Testis (tissue), 3 donors: Measurements from ENCODE around the gene SENP2. TPM values are rescaled to one million over a fixed set of nuclear protein-coding genes. Genes with fewer than 3 reads are reported as not detected.
"Not testable (repeated sequence)": the region's sequence is repeated elsewhere in the genome, so short reads cannot be mapped to it uniquely, and the experiment has no call there.

Experiments used
- DNase-seq: peaks from one replicate; pipeline ENCODE4 v3.0.0-alpha.2; 2019
- H3K27ac ChIP-seq, 2 donors: fragments of 200-600 bp; sonication (generic); one replicate each; pipeline ENCODE4 v1.5.1; 2019
- H3K27me3 ChIP-seq: fragments of 200-600 bp; sonication (generic); one replicate; pipeline ENCODE4 v1.5.1; 2019
- H3K36me3 ChIP-seq: fragments of 200-600 bp; sonication (generic); one replicate; pipeline ENCODE4 v1.5.1; 2017; ENCODE audit warnings: low read depth; ENCODE audit errors: missing control alignments
- H3K4me1 ChIP-seq: fragments of 200-600 bp; sonication (generic); one replicate; pipeline ENCODE4 v1.5.1; 2019
- H3K4me3 ChIP-seq, 2 donors: fragments of 200-600 bp; sonication (generic); one replicate each; pipeline ENCODE4 v1.5.1; 2017 to 2019
- H3K9me3 ChIP-seq: fragments of 200-600 bp; sonication (generic); one replicate; pipeline ENCODE4 v1.5.1; 2017
- CTCF ChIP-seq, 3 experiments: fragments of 450-650 bp in 2 of 3; fragments of 200-600 bp in 1 of 3; sonication (generic) in 1 of 3; IDR thresholded peaks; one replicate each; pipeline ENCODE4 v1.5.1; 2016 to 2019; ENCODE audit warnings: antibody characterized with exemption in 3 of 3, mild to moderate bottlenecking in 2 of 3, moderate library complexity in 1 of 3
- POLR2A ChIP-seq: fragments of 450-650 bp; IDR thresholded peaks from one replicate; pipeline ENCODE4 v1.6.1; 2017; ENCODE audit warnings: antibody characterized with exemption, mild to moderate bottlenecking, moderate library complexity
- WGBS, 2 donors: methylation state at CpG; one replicate each; pipeline ENCODE4 v1.1.5; 2018; 5-methylcytosine and 5-hydroxymethylcytosine counted together
- intact Hi-C: fragments of 100-400 bp; cut with DNase I; formaldehyde crosslinking; loops from one replicate; pipeline ENCODE4 v1.15.1; 2023; ENCODE audit warnings: low total_unique reads
- polyA plus RNA-seq: library from polyadenylated mRNA; stranded (reverse); fragments of 350-450 nt; fragmentation: Illumina TruSeq; extraction: RNeasy Lipid Tissue Mini Kit (QIAGEN cat#74804); gene quantifications from one replicate; pipeline ENCODE4 v1.2.3, GENCODE V29; 2014; ENCODE audit warnings: low read depth, low replicate concordance; ENCODE audit not compliant: insufficient read depth
- total RNA-seq, 2 donors: library from RNA; depleted of rRNA; stranded (reverse); fragments of >200 nt; gene quantifications; one replicate each; pipeline ENCODE4 v1.2.3, GENCODE V29; 2016

The SENP2 gene
- total and polyA plus RNA-seq, 3 donors from 2014 or later = 56.7 to 146 (median 88.1) TPM

GRCh38 chr3:185640308-185640707 is 54.2 kb downstream of the SENP2 start:
- Histone ChIP-seq H3K27ac (no peak overlapping the region), H3K4me3 (no peak overlapping the region), H3K4me1 (no peaks in the 10 kb centered on the region), H3K36me3 (no peaks in the 10 kb centered on the region), H3K27me3 (no peaks in the 10 kb centered on the region), H3K9me3 (no peaks in the 10 kb centered on the region)
- intact Hi-C loops = no loop called here
- no peak for DNase-seq
- WGBS, 2 donors = 68 to 76% methylated on average over 2 of the region's 2 CpGs
- TF ChIP-seq POLR2A (no peak), CTCF (IDR thresholded peaks at IDR 0.05) (no peak)

DNA sequence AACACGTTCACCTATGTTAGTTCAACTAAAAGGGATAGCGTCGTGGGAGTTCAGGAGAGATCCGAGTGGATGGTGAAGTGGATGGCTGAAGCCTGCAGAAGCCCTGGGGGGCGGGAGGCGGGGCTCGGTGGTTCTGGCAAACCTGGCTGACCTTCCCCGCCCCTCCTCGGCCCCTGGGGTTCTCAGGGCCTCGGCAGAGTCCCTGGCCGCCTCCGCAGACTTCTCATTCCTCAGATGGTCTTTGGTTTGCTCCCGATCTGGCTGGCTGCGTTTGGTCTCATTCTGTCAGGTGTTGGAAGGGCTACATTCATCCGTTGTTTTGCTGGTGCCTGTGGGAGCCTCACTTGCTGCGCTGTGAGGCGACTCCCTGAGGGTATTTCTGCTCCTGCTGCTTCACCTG is 59.1 kb downstream of the SENP2 start:
- H3K27me3 ChIP-seq, H3K4me1 ChIP-seq, DNase-seq, intact Hi-C loops, H3K36me3 ChIP-seq, H3K4me3 ChIP-seq, H3K9me3 ChIP-seq, H3K27ac ChIP-seq: not testable (repeated sequence)
- WGBS, 2 donors = 73 to 84% methylated on average over 17 of the region's 17 CpGs

GRCh38 chr3:185645596-185646381 is 59.7 kb downstream of the SENP2 start:
- Histone ChIP-seq H3K4me1 (no peaks in the 10 kb centered on the region), H3K9me3 (no peaks in the 10 kb centered on the region), H3K27me3 (no peaks in the 10 kb centered on the region), H3K36me3 (no peaks in the 10 kb centered on the region), H3K4me3 (no peak overlapping the region), H3K27ac (no peak overlapping the region)
- intact Hi-C loops = no loop called here
- WGBS, 2 donors = 59 to 69% methylated on average over 8 to 16 of the region's 16 CpGs
- no peak for TF ChIP-seq CTCF (IDR thresholded peaks at IDR 0.05)
- TF ChIP-seq POLR2A = no peak
- peak; percentile 50 for DNase-seq

DNA sequence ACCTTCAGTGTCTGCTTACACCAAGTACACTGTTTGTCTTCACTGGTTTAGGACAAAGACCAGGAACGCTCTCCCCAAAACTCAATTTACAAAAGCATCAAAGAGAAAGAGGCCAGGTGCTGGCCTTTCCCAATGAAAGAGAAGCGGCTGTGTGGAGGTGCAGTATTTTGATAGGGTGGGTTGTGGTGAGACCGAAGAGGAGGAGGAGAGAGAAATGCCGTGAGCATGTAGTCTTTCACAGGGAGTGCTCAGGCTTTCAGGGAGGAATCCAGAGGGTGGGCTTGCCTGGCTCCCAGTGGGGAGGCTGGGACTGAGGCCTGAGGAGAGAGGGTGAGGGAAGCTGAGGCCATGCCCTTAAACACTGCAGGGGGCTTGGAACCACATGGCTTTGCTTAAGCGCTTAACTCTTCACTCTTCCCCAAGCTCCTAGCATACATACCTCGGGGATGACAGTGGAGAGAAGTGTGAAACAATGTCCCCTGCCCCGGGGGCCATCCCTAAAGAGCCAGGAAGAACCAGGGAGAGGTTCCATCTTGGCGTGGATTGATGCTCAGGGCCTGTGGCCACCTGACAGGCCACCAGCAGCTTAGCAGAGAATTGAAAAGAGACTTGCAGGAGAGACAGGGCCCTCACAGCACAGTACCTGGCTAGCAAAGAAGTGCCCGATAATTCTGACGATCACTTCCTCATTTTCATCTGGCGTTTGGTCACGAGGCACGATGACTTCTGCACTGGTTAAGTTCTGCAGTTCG is 60.5 kb downstream of the SENP2 start:
- WGBS, 2 donors = 72 to 84% methylated on average over 14 of the region's 14 CpGs
- Histone ChIP-seq H3K27ac (no peak overlapping the region), H3K36me3 (no peaks in the 10 kb centered on the region), H3K4me1 (no peaks in the 10 kb centered on the region), H3K4me3 (no peak overlapping the region), H3K27me3 (no peaks in the 10 kb centered on the region), H3K9me3 (no peaks in the 10 kb centered on the region)
- TF ChIP-seq POLR2A (no peak), CTCF (IDR thresholded peaks at IDR 0.05) (no peak)
- intact Hi-C loops = no loop called here
- no peak for DNase-seq

GRCh38 chr3:185647134-185647879 is 61.2 kb downstream of the SENP2 start:
- Histone ChIP-seq H3K4me3 (no peak overlapping the region), H3K36me3 (no peaks in the 10 kb centered on the region), H3K27ac (no peak overlapping the region), H3K4me1 (no peaks in the 10 kb centered on the region), H3K9me3 (no peaks in the 10 kb centered on the region), H3K27me3 (no peaks in the 10 kb centered on the region)
- intact Hi-C loops = no loop called here
- TF ChIP-seq POLR2A (no peak), CTCF (IDR thresholded peaks at IDR 0.05) (no peak)
- 83 to 88% methylated on average over 19 of the region's 19 CpGs for WGBS, 2 donors
- DNase-seq = no peak
